ENCODE results near the gene COL25A1. TPM values are rescaled to one million over a fixed set of nuclear protein-coding genes. Genes with fewer than 3 reads are reported as not detected.

The COL25A1 gene
- total RNA-seq, 4 donors from 2014 or later, result 0.14 to 1.6 (median 0.32) TPM; not detected in 1

- DNase-seq, result no peak
- in situ Hi-C loops (cut with MboI; ENCODE audit: low pct_ligation_motif_present in 1 of 4, low pct_unique_long_range_greater_than_20kb in 1 of 4, low sequenced_read_pairs in 3 of 4), result no loop called here
Observed at GRCh38 chr4:109185951-109186350, 116.5 kb downstream of the COL25A1 start.

GRCh38 chr4:109185548-109185947 lies 116.9 kb downstream of the COL25A1 start:
- 63 to 77% methylated on average over 2 of the region's 2 CpGs for WGBS, 2 donors (ENCODE audit: low coverage in 1 of 2)
- no peak overlapping the region for H3K27ac ChIP-seq
- in situ Hi-C loops (cut with MboI; ENCODE audit: low pct_ligation_motif_present in 1 of 4, low pct_unique_long_range_greater_than_20kb in 1 of 4, low sequenced_read_pairs in 3 of 4), result no loop called here

More at GRCh38 chr4:109185951-109186350, 116.5 kb downstream of the COL25A1 start:
- TF ChIP-seq POLR2A (IDR thresholded peaks at IDR 0.05), result no peak
- no peak for TF ChIP-seq POLR2AphosphoS5 (IDR thresholded peaks at IDR 0.05)
- Histone ChIP-seq H3K4me1 (no peaks in the 10 kb centered on the region), H3K27ac (no peak overlapping the region), H3K27me3 (no peaks in the 10 kb centered on the region), H3K4me3 (no peak overlapping the region), H3K9me3 (no peaks in the 10 kb centered on the region), H3K36me3 (no peaks in the 10 kb centered on the region)
- WGBS, 2 donors (ENCODE audit: low coverage in 1 of 2), result 62 to 77% methylated on average over 4 to 7 of the region's 7 CpGs
- intact Hi-C loops (cut with DNase I; ENCODE audit: low total_unique reads), result no loop called here

GRCh38 chr4:109184491-109184961 lies 117.9 kb downstream of the COL25A1 start:
- Histone ChIP-seq H3K9me3 (no peaks in the 10 kb centered on the region), H3K36me3 (no peaks in the 10 kb centered on the region), H3K27ac (no peak overlapping the region), H3K4me3 (no peak overlapping the region), H3K4me1 (no peaks in the 10 kb centered on the region), H3K27me3 (no peaks in the 10 kb centered on the region)
- no peak for DNase-seq
- intact Hi-C loops (cut with DNase I; ENCODE audit: low total_unique reads), result no loop called here
- WGBS, 2 donors (ENCODE audit: low coverage in 1 of 2), result 20 to 74% methylated on average over 1 to 3 of the region's 3 CpGs
- in situ Hi-C loops (cut with MboI; ENCODE audit: low pct_ligation_motif_present in 1 of 4, low pct_unique_long_range_greater_than_20kb in 1 of 4, low sequenced_read_pairs in 3 of 4), result no loop called here
- TF ChIP-seq POLR2AphosphoS5 (IDR thresholded peaks at IDR 0.05) (no peak), CTCF (IDR thresholded peaks at IDR 0.05) (no peak), POLR2A (IDR thresholded peaks at IDR 0.05) (no peak), EP300 (IDR thresholded peaks at IDR 0.05; ENCODE audit: low read depth) (no peak)

More at GRCh38 chr4:109185548-109185947, 116.9 kb downstream of the COL25A1 start:
- Histone ChIP-seq H3K4me1 (no peaks in the 10 kb centered on the region), H3K36me3 (no peaks in the 10 kb centered on the region), H3K9me3 (no peaks in the 10 kb centered on the region), H3K27me3 (no peaks in the 10 kb centered on the region), H3K4me3 (no peak overlapping the region)
- DNase-seq, result no peak
- intact Hi-C loops (cut with DNase I; ENCODE audit: low total_unique reads), result no loop called here
- TF ChIP-seq POLR2A (IDR thresholded peaks at IDR 0.05) (no peak), POLR2AphosphoS5 (IDR thresholded peaks at IDR 0.05) (no peak), CTCF (IDR thresholded peaks at IDR 0.05) (no peak), EP300 (IDR thresholded peaks at IDR 0.05; ENCODE audit: low read depth) (no peak)

DNA sequence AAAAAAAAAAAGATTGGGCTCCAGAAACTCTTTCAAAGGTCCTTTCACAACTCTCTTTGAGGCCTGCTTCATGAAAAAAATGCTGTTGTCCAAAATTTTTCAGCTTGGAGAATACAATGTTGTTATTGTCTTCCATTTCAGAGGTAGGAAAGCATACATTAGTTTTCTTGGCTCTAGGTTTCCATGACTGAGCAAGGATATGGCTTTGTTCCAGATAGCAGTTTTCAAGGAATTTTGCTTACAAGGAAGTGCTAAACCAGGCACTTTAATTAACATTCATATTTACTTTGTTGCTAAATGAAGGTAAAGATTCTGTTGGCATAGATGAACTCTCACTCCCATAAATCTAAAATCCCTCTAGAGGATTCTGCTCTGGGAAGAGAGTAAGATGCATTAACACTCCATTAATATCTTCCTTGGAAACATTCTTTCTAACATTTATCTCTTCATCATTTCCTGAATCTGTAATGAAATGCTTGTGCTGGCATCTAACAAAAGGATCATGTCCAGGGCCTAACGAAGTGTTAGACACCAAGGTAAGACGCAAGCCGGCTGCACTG lies 118.4 kb downstream of the COL25A1 start:
- Histone ChIP-seq H3K27ac (no peak overlapping the region), H3K36me3 (no peaks in the 10 kb centered on the region), H3K9me3 (no peaks in the 10 kb centered on the region), H3K4me3 (no peak overlapping the region), H3K27me3 (no peaks in the 10 kb centered on the region), H3K4me1 (no peaks in the 10 kb centered on the region)
- in situ Hi-C loops (cut with MboI; ENCODE audit: low pct_ligation_motif_present in 1 of 4, low pct_unique_long_range_greater_than_20kb in 1 of 4, low sequenced_read_pairs in 3 of 4), result no loop called here
- no peak for DNase-seq
- 60 to 80% methylated on average over 1 to 3 of the region's 3 CpGs for WGBS, 2 donors (ENCODE audit: low coverage in 1 of 2)
- no peak for TF ChIP-seq CTCF (IDR thresholded peaks at IDR 0.05)
- TF ChIP-seq POLR2A (IDR thresholded peaks at IDR 0.05), result no peak
- no peak for TF ChIP-seq POLR2AphosphoS5 (IDR thresholded peaks at IDR 0.05)
- no peak for TF ChIP-seq EP300 (IDR thresholded peaks at IDR 0.05; ENCODE audit: low read depth)
- intact Hi-C loops (cut with DNase I; ENCODE audit: low total_unique reads), result no loop called here

DNA sequence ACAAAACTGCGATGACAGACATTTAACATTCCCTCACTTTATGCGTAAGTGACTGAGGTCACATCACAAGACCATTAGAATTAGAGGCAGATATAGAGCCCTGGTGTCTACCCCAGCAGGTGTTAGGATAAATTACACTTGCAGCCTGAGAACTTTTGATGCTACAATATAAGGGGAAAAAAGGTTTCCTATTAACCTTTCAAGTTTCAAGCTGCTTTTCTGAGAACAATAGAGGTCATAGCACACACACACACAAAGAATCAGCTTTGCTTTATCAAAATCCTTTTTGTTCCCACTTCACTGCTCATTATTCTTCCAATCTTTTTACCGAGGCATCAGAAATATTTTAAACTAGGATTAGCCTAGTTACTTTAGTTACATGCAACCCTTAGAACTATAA lies 119.8 kb downstream of the COL25A1 start:
- DNase-seq, result no peak
- Histone ChIP-seq H3K27me3 (no peaks in the 10 kb centered on the region), H3K4me3 (no peak overlapping the region), H3K4me1 (no peaks in the 10 kb centered on the region), H3K36me3 (no peaks in the 10 kb centered on the region), H3K27ac (no peak overlapping the region), H3K9me3 (no peaks in the 10 kb centered on the region)
- no peak for TF ChIP-seq POLR2AphosphoS5 (IDR thresholded peaks at IDR 0.05)
- TF ChIP-seq EP300 (IDR thresholded peaks at IDR 0.05; ENCODE audit: low read depth), result no peak
- TF ChIP-seq POLR2A (IDR thresholded peaks at IDR 0.05), result no peak
- no peak for TF ChIP-seq CTCF (IDR thresholded peaks at IDR 0.05)
- in situ Hi-C loops (cut with MboI; ENCODE audit: low pct_ligation_motif_present in 1 of 4, low pct_unique_long_range_greater_than_20kb in 1 of 4, low sequenced_read_pairs in 3 of 4), result no loop called here
- intact Hi-C loops (cut with DNase I; ENCODE audit: low total_unique reads), result no loop called here
- WGBS, 2 donors (ENCODE audit: low coverage in 1 of 2), result 53 to 76% methylated on average over 2 to 3 of the region's 3 CpGs
